Measurements from ENCODE around the gene METTL24. TPM values are rescaled to one million over a fixed set of nuclear protein-coding genes. Genes with fewer than 3 reads are reported as not detected.

Gene METTL24
- total and polyA plus RNA-seq, 2 of the 13 experiments (the other 11 are each of a cell fraction or from before 2014, with no cell fraction given) = not detected

- TF ChIP-seq SALL2 (CRISPR knock-in tag; IDR thresholded peaks at IDR 0.05) (0 out of 2 replicates have a peak, but pooled peaks have one; percentile 33), ELF4 (CRISPR knock-in tag; IDR thresholded peaks at IDR 0.05; ENCODE audit: borderline replicate concordance) (no peak), SAP130 (CRISPR knock-in tag; IDR thresholded peaks at IDR 0.05; ENCODE audit: low read depth) (peak; percentile 33; the same call in 1 of the 2 replicates), DRAP1 (CRISPR knock-in tag; IDR thresholded peaks at IDR 0.05) (no peak), CAMTA2 (CRISPR knock-in tag; IDR thresholded peaks at IDR 0.05; ENCODE audit: borderline replicate concordance) (no peak), ZNF800 (CRISPR knock-in tag; IDR thresholded peaks at IDR 0.05) (peak; percentile 36; the same call in 1 of the 2 replicates), ZSCAN12 (CRISPR knock-in tag; IDR thresholded peaks at IDR 0.05) (no peak), FOXA1 (IDR thresholded peaks at IDR 0.05) (no peak), FOXA1 (CRISPR knock-in tag; IDR thresholded peaks at IDR 0.05) (peak; percentile 86), RBM22 (optimal IDR thresholded peaks at IDR 0.05; ENCODE audit: low read length) (no peak), NONO (IDR thresholded peaks at IDR 0.05) (no peak), NONO (CRISPR knock-in tag; conservative IDR thresholded peaks at IDR 0.05) (0 out of 2 replicates have a peak, but pooled peaks have one; percentile 12), DPF2 (CRISPR knock-in tag; IDR thresholded peaks at IDR 0.05; ENCODE audit: borderline replicate concordance, low read depth) (0 out of 2 replicates have a peak, but pooled peaks have one; percentile 8), ZBTB10 (CRISPR knock-in tag; IDR thresholded peaks at IDR 0.05; ENCODE audit: borderline replicate concordance) (no peak), SP5 (CRISPR knock-in tag; IDR thresholded peaks at IDR 0.05; ENCODE audit: borderline replicate concordance, low read depth) (0 out of 2 replicates have a peak, but pooled peaks have one; percentile 15), ZNF275 (CRISPR knock-in tag; IDR thresholded peaks at IDR 0.05; ENCODE audit: borderline replicate concordance) (no peak), ZNF292 (CRISPR knock-in tag; IDR thresholded peaks at IDR 0.05; ENCODE audit: borderline replicate concordance, low read depth) (peak; percentile 73; the same call in 1 of the 2 replicates), SOX6 (IDR thresholded peaks at IDR 0.05) (no peak), SOX6 (CRISPR knock-in tag; IDR thresholded peaks at IDR 0.05) (peak; percentile 52), HNRNPLL (IDR thresholded peaks at IDR 0.05; ENCODE audit: low read depth, low read length, poor library complexity, severe bottlenecking) (peak; percentile 21), ZNF556 (CRISPR knock-in tag; IDR thresholded peaks at IDR 0.05; ENCODE audit: borderline replicate concordance) (peak; percentile 31; the same call in 1 of the 2 replicates), ZNF552 (CRISPR knock-in tag; IDR thresholded peaks at IDR 0.05; ENCODE audit: borderline replicate concordance) (no peak), ZEB1 (IDR thresholded peaks at IDR 0.05; ENCODE audit: insufficient replicate concordance, low read depth) (peak; percentile 57)
These were observed 28.3 kb downstream of the METTL24 start (continued) for GRCh38 chr6:110329714-110330436.

Data from HepG2 (cell line).